Activated CD4-positive, alpha-beta T cell treated with anti-CD3 and anti-CD28 coated beads, Interleukin-2, amount 50 U/mL, for 4 hours (primary cell): ENCODE measurements around the gene MYO7B.

ENCODE experiments used
- DNase-seq, 2 experiments: peaks; one replicate each; pipeline ENCODE4 v3.0.0-alpha.2; 2020

The MYO7B gene

GRCh38 chr2:127627740-127628571 lies 92.5 kb downstream of the MYO7B start:
- DNase-seq: no peak

GRCh38 chr2:127628767-127629614 lies 93.5 kb downstream of the MYO7B start:
- DNase-seq: no peak

- no peak for DNase-seq
Measured at GRCh38 chr2:127629637-127630036, 94.2 kb downstream of the MYO7B start.

- DNase-seq: no peak
Measured at GRCh38 chr2:127630096-127630863, 94.8 kb downstream of the MYO7B start.

- no peak for DNase-seq
Measured at GRCh38 chr2:127630864-127631540, 95.5 kb downstream of the MYO7B start.

GRCh38 chr2:127631541-127631996 lies 96.1 kb downstream of the MYO7B start:
- DNase-seq: no peak

GRCh38 chr2:127631997-127632581 lies 96.6 kb downstream of the MYO7B start:
- no peak for DNase-seq

- DNase-seq: no peak
Measured at GRCh38 chr2:127632592-127633489, 97.4 kb downstream of the MYO7B start.

GRCh38 chr2:127633556-127634065 lies 98.1 kb downstream of the MYO7B start:
- no peak for DNase-seq

GRCh38 chr2:127634066-127634617 lies 98.7 kb downstream of the MYO7B start:
- DNase-seq: no peak

GRCh38 chr2:127634626-127635379 lies 99.3 kb downstream of the MYO7B start:
- no peak for DNase-seq

GRCh38 chr2:127635380-127636237 lies 100.1 kb downstream of the MYO7B start:
- no peak for DNase-seq

GRCh38 chr2:127636248-127637235 lies 101.1 kb downstream of the MYO7B start:
- DNase-seq: no peak

GRCh38 chr2:127637236-127637630 lies 101.8 kb downstream of the MYO7B start:
- no peak for DNase-seq

- DNase-seq: no peak
Measured at GRCh38 chr2:127637725-127638252, 102.3 kb downstream of the MYO7B start.

GRCh38 chr2:127638361-127639110 lies 103.1 kb downstream of the MYO7B start:
- DNase-seq: no peak
